Measurements from ENCODE around the gene NOC2L.
"Not testable (repeated sequence)": the region's sequence is repeated elsewhere in the genome, so short reads cannot be mapped to it uniquely, and the experiment has no call there.

NOC2L gene

GRCh38 chr1:998995-999724 is 40.1 kb upstream of the NOC2L start:
- Histone ChIP-seq H3K9me3 (ENCODE audit: control insufficient read depth, insufficient read depth, low read length) (no peaks in the 10 kb centered on the region), H3K4me3 (ENCODE audit: low read depth, low read length) (peak overlapping the region; percentile 45), H3K9ac (ENCODE audit: low read depth, low read length) (no peak overlapping the region), H3K27me3 (ENCODE audit: control insufficient read depth, insufficient read depth, low read length) (peaks cover 59% of the 10 kb centered on the region), H3K4me1 (ENCODE audit: control insufficient read depth, insufficient read depth, low read length) (no peaks in the 10 kb centered on the region), H3K36me3 (ENCODE audit: control insufficient read depth, insufficient read depth, low read length) (no peaks in the 10 kb centered on the region)

- no peak overlapping the region for H3K9ac ChIP-seq (ENCODE audit: low read depth, low read length)
- H3K4me1 ChIP-seq (ENCODE audit: control insufficient read depth, insufficient read depth, low read length): no peaks in the 10 kb centered on the region
- H3K4me3 ChIP-seq (ENCODE audit: low read depth, low read length): peak overlapping the region; percentile 45
- H3K27me3 ChIP-seq (ENCODE audit: control insufficient read depth, insufficient read depth, low read length): peaks cover 59% of the 10 kb centered on the region
- H3K36me3 ChIP-seq (ENCODE audit: control insufficient read depth, insufficient read depth, low read length): no peaks in the 10 kb centered on the region
- H3K9me3 ChIP-seq (ENCODE audit: control insufficient read depth, insufficient read depth, low read length): no peaks in the 10 kb centered on the region
These were observed 39.6 kb upstream of the NOC2L start for GRCh38 chr1:998745-998994.

- no peaks in the 10 kb centered on the region for H3K4me1 ChIP-seq (ENCODE audit: control insufficient read depth, insufficient read depth, low read length)
These were observed 39.1 kb upstream of the NOC2L start for GRCh38 chr1:997993-998744.

GRCh38 chr1:997713-997992 is 38.6 kb upstream of the NOC2L start:
- Histone ChIP-seq H3K9ac (ENCODE audit: low read depth, low read length) (no peak overlapping the region), H3K4me3 (ENCODE audit: low read depth, low read length) (peak overlapping the region; percentile 45), H3K4me1 (ENCODE audit: control insufficient read depth, insufficient read depth, low read length) (no peaks in the 10 kb centered on the region), H3K36me3 (ENCODE audit: control insufficient read depth, insufficient read depth, low read length) (no peaks in the 10 kb centered on the region), H3K27me3 (ENCODE audit: control insufficient read depth, insufficient read depth, low read length) (peaks cover 60% of the 10 kb centered on the region), H3K9me3 (ENCODE audit: control insufficient read depth, insufficient read depth, low read length) (no peaks in the 10 kb centered on the region)

More at GRCh38 chr1:997993-998744, 39.1 kb upstream of the NOC2L start:
- H3K27me3 ChIP-seq (ENCODE audit: control insufficient read depth, insufficient read depth, low read length): peaks cover 61% of the 10 kb centered on the region
- H3K9me3 ChIP-seq (ENCODE audit: control insufficient read depth, insufficient read depth, low read length): no peaks in the 10 kb centered on the region
- H3K9ac ChIP-seq (ENCODE audit: low read depth, low read length): no peak overlapping the region
- peak overlapping the region; percentile 45 for H3K4me3 ChIP-seq (ENCODE audit: low read depth, low read length)
- no peaks in the 10 kb centered on the region for H3K36me3 ChIP-seq (ENCODE audit: control insufficient read depth, insufficient read depth, low read length)

GRCh38 chr1:996851-997712 is 38.0 kb upstream of the NOC2L start:
- H3K9ac ChIP-seq (ENCODE audit: low read depth, low read length): no peak overlapping the region
- no peaks in the 10 kb centered on the region for H3K36me3 ChIP-seq (ENCODE audit: control insufficient read depth, insufficient read depth, low read length)
- no peaks in the 10 kb centered on the region for H3K4me1 ChIP-seq (ENCODE audit: control insufficient read depth, insufficient read depth, low read length)
- no peaks in the 10 kb centered on the region for H3K9me3 ChIP-seq (ENCODE audit: control insufficient read depth, insufficient read depth, low read length)
- H3K27me3 ChIP-seq (ENCODE audit: control insufficient read depth, insufficient read depth, low read length): peaks cover 62% of the 10 kb centered on the region
- no peak overlapping the region for H3K4me3 ChIP-seq (ENCODE audit: low read depth, low read length)

GRCh38 chr1:995665-996633 is 36.9 kb upstream of the NOC2L start:
- Histone ChIP-seq H3K36me3 (ENCODE audit: control insufficient read depth, insufficient read depth, low read length) (no peaks in the 10 kb centered on the region), H3K9ac (ENCODE audit: low read depth, low read length) (no peak overlapping the region), H3K4me3 (ENCODE audit: low read depth, low read length) (no peak overlapping the region), H3K9me3 (ENCODE audit: control insufficient read depth, insufficient read depth, low read length) (no peaks in the 10 kb centered on the region), H3K4me1 (ENCODE audit: control insufficient read depth, insufficient read depth, low read length) (no peaks in the 10 kb centered on the region), H3K27me3 (ENCODE audit: control insufficient read depth, insufficient read depth, low read length) (peaks cover 64% of the 10 kb centered on the region)

GRCh38 chr1:994546-994945 is 35.5 kb upstream of the NOC2L start:
- H3K4me3 ChIP-seq (ENCODE audit: low read depth, low read length); H3K4me1 ChIP-seq (ENCODE audit: control insufficient read depth, insufficient read depth, low read length); H3K9ac ChIP-seq (ENCODE audit: low read depth, low read length); H3K9me3 ChIP-seq (ENCODE audit: control insufficient read depth, insufficient read depth, low read length); H3K36me3 ChIP-seq (ENCODE audit: control insufficient read depth, insufficient read depth, low read length): not testable (repeated sequence)
- peaks cover 71% of the 10 kb centered on the region for H3K27me3 ChIP-seq (ENCODE audit: control insufficient read depth, insufficient read depth, low read length)

- H3K27me3 ChIP-seq (ENCODE audit: control insufficient read depth, insufficient read depth, low read length): peaks cover 78% of the 10 kb centered on the region
These were observed 34.4 kb upstream of the NOC2L start for GRCh38 chr1:993379-993995.

GRCh38 chr1:992362-992761 is 33.3 kb upstream of the NOC2L start:
- Histone ChIP-seq H3K4me3 (ENCODE audit: low read depth, low read length) (no peak overlapping the region), H3K27me3 (ENCODE audit: control insufficient read depth, insufficient read depth, low read length) (peaks cover 71% of the 10 kb centered on the region), H3K9ac (ENCODE audit: low read depth, low read length) (no peak overlapping the region), H3K9me3 (ENCODE audit: control insufficient read depth, insufficient read depth, low read length) (no peaks in the 10 kb centered on the region), H3K4me1 (ENCODE audit: control insufficient read depth, insufficient read depth, low read length) (no peaks in the 10 kb centered on the region), H3K36me3 (ENCODE audit: control insufficient read depth, insufficient read depth, low read length) (no peaks in the 10 kb centered on the region)

More at GRCh38 chr1:993379-993995, 34.4 kb upstream of the NOC2L start:
- no peaks in the 10 kb centered on the region for H3K36me3 ChIP-seq (ENCODE audit: control insufficient read depth, insufficient read depth, low read length)
- no peaks in the 10 kb centered on the region for H3K9me3 ChIP-seq (ENCODE audit: control insufficient read depth, insufficient read depth, low read length)
- H3K9ac ChIP-seq (ENCODE audit: low read depth, low read length): no peak overlapping the region
- no peaks in the 10 kb centered on the region for H3K4me1 ChIP-seq (ENCODE audit: control insufficient read depth, insufficient read depth, low read length)
- H3K4me3 ChIP-seq (ENCODE audit: low read depth, low read length): no peak overlapping the region

GRCh38 chr1:991895-992294 is 32.8 kb upstream of the NOC2L start:
- peaks cover 66% of the 10 kb centered on the region for H3K27me3 ChIP-seq (ENCODE audit: control insufficient read depth, insufficient read depth, low read length)
- no peaks in the 10 kb centered on the region for H3K36me3 ChIP-seq (ENCODE audit: control insufficient read depth, insufficient read depth, low read length)
- H3K9me3 ChIP-seq (ENCODE audit: control insufficient read depth, insufficient read depth, low read length): no peaks in the 10 kb centered on the region
- no peaks in the 10 kb centered on the region for H3K4me1 ChIP-seq (ENCODE audit: control insufficient read depth, insufficient read depth, low read length)
- H3K9ac ChIP-seq (ENCODE audit: low read depth, low read length): no peak overlapping the region
- H3K4me3 ChIP-seq (ENCODE audit: low read depth, low read length): no peak overlapping the region

- H3K36me3 ChIP-seq (ENCODE audit: control insufficient read depth, insufficient read depth, low read length); H3K9me3 ChIP-seq (ENCODE audit: control insufficient read depth, insufficient read depth, low read length); H3K4me3 ChIP-seq (ENCODE audit: low read depth, low read length); H3K9ac ChIP-seq (ENCODE audit: low read depth, low read length); H3K4me1 ChIP-seq (ENCODE audit: control insufficient read depth, insufficient read depth, low read length): not testable (repeated sequence)
- H3K27me3 ChIP-seq (ENCODE audit: control insufficient read depth, insufficient read depth, low read length): peaks cover 69% of the 10 kb centered on the region
These were observed 32.2 kb upstream of the NOC2L start for GRCh38 chr1:991275-991674.

All from iPS-15b (cell line).